Measurements from ENCODE around the gene RNF19B. TPM values are rescaled to one million over a fixed set of nuclear protein-coding genes. Genes with fewer than 3 reads are reported as not detected.

Gene RNF19B
- total RNA-seq, 5 donors from 2014 or later (not counting 1 experiment from before 2014, with no cell fraction given): 28.7 to 44.8 (median 30.3) TPM

DNA sequence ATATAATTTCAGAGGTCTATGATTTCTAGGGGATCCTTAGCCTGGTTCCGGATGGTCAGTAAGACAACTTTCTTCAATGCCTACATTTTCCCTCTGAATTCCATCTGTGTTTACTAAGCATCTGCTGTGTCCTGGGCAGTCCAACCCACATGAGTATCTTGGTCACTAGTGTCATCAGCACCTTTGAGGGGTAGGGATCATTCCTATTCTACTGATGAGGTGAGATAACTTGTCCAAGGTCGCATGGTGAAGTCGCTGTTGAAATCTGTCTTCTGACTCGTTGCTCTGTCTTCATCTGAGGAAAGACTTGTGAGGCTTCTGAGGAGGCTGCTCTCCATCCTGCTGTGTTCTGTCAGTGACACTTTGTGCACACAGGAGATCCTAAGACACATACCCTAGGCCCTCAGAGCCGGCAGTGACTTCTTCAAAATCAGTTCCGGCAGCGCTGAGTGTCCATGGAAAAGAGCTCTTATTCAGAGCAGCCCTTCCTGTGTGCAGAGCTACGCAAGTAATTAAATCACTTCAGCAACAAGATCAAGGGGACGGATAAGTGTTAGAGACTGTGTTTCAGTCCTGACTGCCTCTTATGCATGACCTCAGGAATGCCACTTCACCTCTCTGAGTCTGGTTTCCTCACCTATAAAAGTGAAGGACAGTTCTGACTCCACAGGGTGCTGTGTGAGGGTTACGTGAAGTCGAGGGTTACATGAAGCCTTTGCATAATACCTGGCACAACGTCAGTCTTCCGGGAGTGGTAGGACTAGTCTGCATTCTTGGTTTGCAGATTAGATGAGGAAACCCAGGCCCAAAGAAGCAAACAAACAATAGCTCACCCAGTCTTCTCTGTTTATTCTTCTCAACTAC, 43.7 kb upstream of the RNF19B start:
- Mint-ChIP-seq H3K36me3 (peaks cover 44% of the 10 kb centered on the region), H3K9me3 (no peaks in the 10 kb centered on the region), H3K4me3 (no peak overlapping the region), H3K27me3 (no peaks in the 10 kb centered on the region), H3K4me1 (no peaks in the 10 kb centered on the region), H3K27ac (no peak overlapping the region)
- H3K36me3 ChIP-seq (ENCODE audit: control insufficient read depth in 2 of 2, extremely low read depth in 1 of 2, insufficient read depth in 1 of 2, low read length in 1 of 2): peaks cover 12 to 51% of the 10 kb centered on the region in 2 donors
- 97% methylated on average over 8 of the region's 13 CpGs for whole genome bisulfite sequencing (ENCODE audit: insufficient coverage)
- ATAC-seq (replicated peaks in 1 of 4) (no peak), DNase-seq (no peak)
- H3K9me3 ChIP-seq: no peaks in the 10 kb centered on the region
- H3K4me1 ChIP-seq (ENCODE audit: control insufficient read depth in 1 of 2, extremely low read depth in 1 of 2, insufficient read depth in 2 of 2, low read length in 2 of 2): no peaks in the 10 kb centered on the region
- no peak overlapping the region for H3K27ac ChIP-seq (ENCODE audit: low read length)
- ChIA-PET POLR2A (no interaction called here), CTCF (interaction anchor here in 1 of 2 donors (1.3 kb wide), 2 partner anchors 75 to 77 kb away, joined by 3 to 4 read pairs; no protein-coding TSS in a partner anchor)
- H3K4me3 ChIP-seq (ENCODE audit: control insufficient read depth in 1 of 2, extremely low read depth in 1 of 2, low read length in 1 of 2): no peak overlapping the region
- no peaks in the 10 kb centered on the region for H3K27me3 ChIP-seq (replicated peaks in 1 of 2; ENCODE audit: control insufficient read depth in 2 of 2, extremely low read depth in 1 of 2, insufficient read depth in 2 of 2, low read length in 1 of 2)

DNA sequence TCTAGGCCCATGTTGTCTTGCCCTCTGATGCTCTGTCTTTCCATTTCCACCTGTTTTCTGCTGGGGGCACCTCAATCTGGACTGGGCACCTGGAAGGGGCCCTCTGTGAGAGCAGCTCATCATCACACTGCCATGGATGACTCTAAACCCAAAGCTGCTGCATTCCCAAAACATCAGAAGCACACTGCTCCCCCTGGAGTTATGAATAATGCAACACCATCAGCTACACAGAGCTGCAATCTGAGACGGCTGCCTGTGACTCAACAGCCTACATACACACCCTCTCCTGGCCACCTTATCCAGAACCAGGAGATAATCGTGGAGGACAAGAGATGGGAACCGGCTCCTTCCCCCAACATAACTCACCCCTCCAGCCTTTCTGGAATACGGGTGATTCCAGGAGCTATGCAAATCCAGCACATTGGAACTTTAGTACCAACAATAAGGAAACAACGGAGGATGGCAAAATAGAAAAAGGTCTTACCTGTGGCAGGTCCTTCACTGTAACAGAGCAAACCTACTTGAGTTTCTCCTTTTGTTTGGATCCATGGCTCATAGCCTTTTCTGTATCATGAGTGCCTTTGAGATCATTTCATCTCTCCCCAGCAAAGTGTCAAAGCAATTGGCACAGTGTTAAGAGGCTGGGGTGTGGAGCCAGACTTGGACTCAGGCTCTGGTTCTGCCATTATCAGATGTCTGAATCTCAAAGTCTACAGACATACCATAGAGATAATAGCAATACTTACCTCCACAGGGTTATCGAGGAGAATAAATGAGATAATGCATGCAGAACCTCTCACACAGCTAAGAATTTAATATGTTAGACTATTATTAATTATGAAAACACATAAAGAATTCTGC, 42.8 kb upstream of the RNF19B start:
- Histone ChIP-seq H3K27ac (ENCODE audit: low read length) (no peak overlapping the region), H3K4me1 (ENCODE audit: control insufficient read depth in 1 of 2, extremely low read depth in 1 of 2, insufficient read depth in 2 of 2, low read length in 2 of 2) (no peaks in the 10 kb centered on the region), H3K4me3 (ENCODE audit: control insufficient read depth in 1 of 2, extremely low read depth in 1 of 2, low read length in 1 of 2) (no peak overlapping the region), H3K36me3 (ENCODE audit: control insufficient read depth in 2 of 2, extremely low read depth in 1 of 2, insufficient read depth in 1 of 2, low read length in 1 of 2) (peaks cover 8 to 43% of the 10 kb centered on the region in 2 donors), H3K27me3 (replicated peaks in 1 of 2; ENCODE audit: control insufficient read depth in 2 of 2, extremely low read depth in 1 of 2, insufficient read depth in 2 of 2, low read length in 1 of 2) (no peaks in the 10 kb centered on the region), H3K9me3 (no peaks in the 10 kb centered on the region)
- ATAC-seq (replicated peaks in 1 of 4) (peak in 3 of 4 experiments; percentile 45 to 56 (median 48)), DNase-seq (peak in 2 of 35 experiments; percentile 15 to 49)
- Mint-ChIP-seq H3K4me1 (no peaks in the 10 kb centered on the region), H3K36me3 (peaks cover 36% of the 10 kb centered on the region), H3K4me3 (no peak overlapping the region), H3K27ac (no peak overlapping the region), H3K9me3 (no peaks in the 10 kb centered on the region), H3K27me3 (no peaks in the 10 kb centered on the region)
- 70% methylated on average over 2 of the region's 6 CpGs for WGBS (ENCODE audit: insufficient coverage)
- POLR2A ChIA-PET: no interaction called here
- CTCF ChIA-PET: interaction anchor here in 1 of 2 donors (0.7 to 1.3 kb wide), 4 partner anchors 74 to 143 kb away, joined by 3 to 6 read pairs (median 4); no protein-coding TSS in a partner anchor

DNA sequence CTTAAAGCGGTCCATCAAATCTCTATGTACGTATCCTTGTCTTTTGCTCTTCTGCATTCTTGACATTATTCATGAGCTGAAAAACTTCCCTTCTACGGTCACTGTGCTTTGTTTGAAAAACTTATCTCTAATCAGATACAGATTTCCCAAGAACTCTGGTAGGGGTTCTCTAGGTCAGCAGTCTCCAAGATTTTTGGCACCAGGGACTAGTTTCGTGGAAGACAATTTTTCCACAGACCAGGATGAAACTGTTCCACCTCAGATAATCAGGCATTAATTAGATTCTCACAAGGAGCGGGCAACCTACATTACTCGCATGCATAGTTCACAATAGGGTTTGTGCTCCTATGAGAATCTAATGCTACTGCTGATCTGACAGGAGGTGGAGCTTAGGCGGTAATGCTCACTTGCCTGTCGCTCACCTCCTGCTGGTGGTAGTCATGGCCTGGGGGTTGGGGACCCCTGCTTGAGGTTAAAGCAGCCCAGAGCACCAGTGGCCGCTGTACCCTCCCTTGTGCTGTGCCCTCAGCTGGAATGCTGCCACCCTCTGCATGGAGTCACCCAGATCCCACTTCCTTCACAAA, 41.3 kb upstream of the RNF19B start:
- ChIA-PET POLR2A (no interaction called here), CTCF (no interaction called here)
- no peaks in the 10 kb centered on the region for H3K27me3 ChIP-seq (replicated peaks in 1 of 2; ENCODE audit: control insufficient read depth in 2 of 2, extremely low read depth in 1 of 2, insufficient read depth in 2 of 2, low read length in 1 of 2)
- ATAC-seq (replicated peaks in 1 of 4) (no peak), DNase-seq (no peak)
- H3K4me3 Mint-ChIP-seq: no peak overlapping the region
- no peaks in the 10 kb centered on the region for H3K9me3 Mint-ChIP-seq
- H3K36me3 Mint-ChIP-seq: peaks cover 22% of the 10 kb centered on the region
- no peak overlapping the region for H3K27ac ChIP-seq (ENCODE audit: low read length)
- no peaks in the 10 kb centered on the region for H3K9me3 ChIP-seq
- no peak overlapping the region for H3K4me3 ChIP-seq (ENCODE audit: control insufficient read depth in 1 of 2, extremely low read depth in 1 of 2, low read length in 1 of 2)
- no peaks in the 10 kb centered on the region for H3K4me1 ChIP-seq (ENCODE audit: control insufficient read depth in 1 of 2, extremely low read depth in 1 of 2, insufficient read depth in 2 of 2, low read length in 2 of 2)
- H3K27ac Mint-ChIP-seq: no peak overlapping the region
- H3K27me3 Mint-ChIP-seq: no peaks in the 10 kb centered on the region
- H3K4me1 Mint-ChIP-seq: no peaks in the 10 kb centered on the region
- 95% methylated on average over 6 of the region's 9 CpGs for whole genome bisulfite sequencing (ENCODE audit: insufficient coverage)
- peaks cover 5 to 28% of the 10 kb centered on the region in 2 donors for H3K36me3 ChIP-seq (ENCODE audit: control insufficient read depth in 2 of 2, extremely low read depth in 1 of 2, insufficient read depth in 1 of 2, low read length in 1 of 2)

DNA sequence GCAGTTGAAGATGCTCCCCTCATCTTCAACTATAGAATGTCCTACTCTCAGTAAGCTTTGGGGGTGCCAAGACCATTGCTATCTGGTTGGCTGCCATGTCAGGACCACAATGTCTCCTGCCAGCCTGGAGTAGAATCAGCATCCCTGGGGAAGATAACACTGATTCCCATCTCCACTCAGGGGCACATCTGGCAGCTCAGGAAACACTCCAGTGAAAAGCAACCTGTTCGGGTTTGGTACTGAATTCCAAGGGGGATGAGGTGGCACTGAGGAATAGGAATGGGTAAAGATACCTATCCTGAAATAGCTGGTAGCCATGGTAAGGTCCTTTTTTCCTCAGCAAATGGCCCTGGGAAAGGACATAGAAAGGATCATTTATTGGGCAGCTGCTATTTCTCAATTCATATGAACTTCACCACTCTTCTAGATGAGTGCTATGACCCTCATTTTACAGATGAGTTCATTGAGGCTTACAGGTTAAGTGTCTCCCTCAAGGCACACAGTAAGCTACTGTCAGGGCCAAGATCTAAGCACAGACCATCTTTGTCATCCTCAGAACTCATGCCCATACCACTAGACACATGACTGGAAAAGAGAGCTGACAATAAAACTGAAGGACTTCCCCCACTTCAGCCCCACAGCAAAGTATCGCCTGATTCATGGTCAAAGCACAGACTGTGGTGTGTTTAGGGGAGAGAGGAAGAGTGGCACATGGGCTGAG, 40.7 kb upstream of the RNF19B start:
- Mint-ChIP-seq H3K27ac (peak overlapping the region in 1 of 2 donors; percentile 13), H3K9me3 (no peaks in the 10 kb centered on the region), H3K27me3 (no peaks in the 10 kb centered on the region), H3K4me3 (no peak overlapping the region), H3K4me1 (no peaks in the 10 kb centered on the region), H3K36me3 (peaks cover 16% of the 10 kb centered on the region)
- WGBS (ENCODE audit: insufficient coverage): no CpG with 5 or more reads among the region's 2 CpGs
- ATAC-seq (replicated peaks in 1 of 4) (no peak), DNase-seq (no peak)
- Histone ChIP-seq H3K36me3 (ENCODE audit: control insufficient read depth in 2 of 2, extremely low read depth in 1 of 2, insufficient read depth in 1 of 2, low read length in 1 of 2) (peaks cover 0 to 23% of the 10 kb centered on the region in 2 donors), H3K4me3 (ENCODE audit: control insufficient read depth in 1 of 2, extremely low read depth in 1 of 2, low read length in 1 of 2) (no peak overlapping the region), H3K27ac (ENCODE audit: low read length) (no peak overlapping the region), H3K4me1 (ENCODE audit: control insufficient read depth in 1 of 2, extremely low read depth in 1 of 2, insufficient read depth in 2 of 2, low read length in 2 of 2) (no peaks in the 10 kb centered on the region), H3K9me3 (no peaks in the 10 kb centered on the region), H3K27me3 (replicated peaks in 1 of 2; ENCODE audit: control insufficient read depth in 2 of 2, extremely low read depth in 1 of 2, insufficient read depth in 2 of 2, low read length in 1 of 2) (no peaks in the 10 kb centered on the region)
- CTCF ChIA-PET: no interaction called here
- POLR2A ChIA-PET: no interaction called here

DNA sequence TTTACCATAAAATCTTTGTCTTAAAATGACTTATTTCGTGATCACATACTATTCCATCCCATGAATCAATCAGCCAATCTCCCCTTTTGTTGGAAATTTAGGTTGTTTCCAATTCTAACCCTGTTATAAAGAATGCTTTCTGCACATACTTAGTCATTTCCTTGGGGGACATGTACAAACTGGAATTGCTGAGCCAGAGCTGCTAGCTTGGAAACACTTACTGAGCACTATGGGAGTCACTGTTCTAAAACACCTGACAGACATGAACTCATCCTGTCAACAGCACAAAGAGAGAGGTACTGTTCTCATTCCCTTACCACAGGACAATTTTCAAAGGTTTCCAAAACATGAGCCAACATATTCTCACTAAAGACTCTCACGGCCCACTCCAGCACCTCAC, 40.0 kb upstream of the RNF19B start:
- Mint-ChIP-seq H3K9me3 (no peaks in the 10 kb centered on the region), H3K27me3 (no peaks in the 10 kb centered on the region), H3K27ac (peak overlapping the region in 1 of 2 donors; percentile 13), H3K4me1 (no peaks in the 10 kb centered on the region), H3K36me3 (peaks cover 14% of the 10 kb centered on the region), H3K4me3 (no peak overlapping the region)
- Histone ChIP-seq H3K9me3 (no peaks in the 10 kb centered on the region), H3K4me1 (ENCODE audit: control insufficient read depth in 1 of 2, extremely low read depth in 1 of 2, insufficient read depth in 2 of 2, low read length in 2 of 2) (no peaks in the 10 kb centered on the region), H3K4me3 (ENCODE audit: control insufficient read depth in 1 of 2, extremely low read depth in 1 of 2, low read length in 1 of 2) (no peak overlapping the region), H3K27me3 (replicated peaks in 1 of 2; ENCODE audit: control insufficient read depth in 2 of 2, extremely low read depth in 1 of 2, insufficient read depth in 2 of 2, low read length in 1 of 2) (no peaks in the 10 kb centered on the region), H3K27ac (ENCODE audit: low read length) (no peak overlapping the region), H3K36me3 (ENCODE audit: control insufficient read depth in 2 of 2, extremely low read depth in 1 of 2, insufficient read depth in 1 of 2, low read length in 1 of 2) (peaks cover 0 to 22% of the 10 kb centered on the region in 2 donors)
- DNase-seq: no peak
- CTCF ChIA-PET: no interaction called here
- ATAC-seq (replicated peaks in 1 of 4): no peak
- POLR2A ChIA-PET: no interaction called here
- 100% methylated on average over 1 of the region's 2 CpGs for WGBS (ENCODE audit: insufficient coverage)

DNA sequence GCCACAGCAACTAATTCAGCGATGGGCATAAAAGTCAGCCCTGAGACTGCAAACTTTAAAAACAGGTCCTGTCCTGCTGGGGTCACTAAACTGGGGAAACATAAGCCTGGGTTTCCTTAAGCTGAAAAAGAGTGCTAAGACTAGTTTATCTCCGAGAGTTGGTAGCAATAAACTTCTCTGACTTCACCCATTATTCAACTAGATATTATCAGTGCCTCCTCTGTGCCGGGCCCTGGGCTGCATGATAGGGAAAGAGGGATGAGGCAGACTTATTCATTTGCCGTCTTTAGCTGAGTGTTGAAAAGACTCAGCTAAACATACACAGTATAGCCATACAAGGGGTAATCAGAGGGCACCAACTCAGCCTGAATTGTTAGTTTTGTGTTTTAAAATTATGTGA, 39.0 kb upstream of the RNF19B start:
- no peak for ATAC-seq (replicated peaks in 1 of 4)
- H3K27me3 Mint-ChIP-seq: no peaks in the 10 kb centered on the region

More for the DNA sequence above, 39.0 kb upstream of the RNF19B start:
- no CpG with 5 or more reads among the region's 4 CpGs for WGBS (ENCODE audit: insufficient coverage)
- H3K4me1 Mint-ChIP-seq: peaks cover 0 to under 1% (median 0%) of the 10 kb centered on the region in 3 donors
- H3K9me3 Mint-ChIP-seq: no peaks in the 10 kb centered on the region
- CTCF ChIA-PET: no interaction called here
- no peak for DNase-seq
- Histone ChIP-seq H3K4me1 (ENCODE audit: control insufficient read depth in 1 of 2, extremely low read depth in 1 of 2, insufficient read depth in 2 of 2, low read length in 2 of 2) (peaks cover 0 to under 1% of the 10 kb centered on the region in 2 experiments), H3K9me3 (no peaks in the 10 kb centered on the region), H3K36me3 (ENCODE audit: control insufficient read depth in 2 of 2, extremely low read depth in 1 of 2, insufficient read depth in 1 of 2, low read length in 1 of 2) (peaks cover 0 to 14% of the 10 kb centered on the region in 2 donors), H3K4me3 (ENCODE audit: control insufficient read depth in 1 of 2, extremely low read depth in 1 of 2, low read length in 1 of 2) (no peak overlapping the region), H3K27ac (ENCODE audit: low read length) (no peak overlapping the region), H3K27me3 (replicated peaks in 1 of 2; ENCODE audit: control insufficient read depth in 2 of 2, extremely low read depth in 1 of 2, insufficient read depth in 2 of 2, low read length in 1 of 2) (no peaks in the 10 kb centered on the region)
- H3K36me3 Mint-ChIP-seq: peaks cover 10% of the 10 kb centered on the region
- POLR2A ChIA-PET: no interaction called here
- H3K4me3 Mint-ChIP-seq: no peak overlapping the region
- no peak overlapping the region for H3K27ac Mint-ChIP-seq

Measured in T-cell (primary cell).